HG02642 (cell line): Measurements from ENCODE around the gene CEP55.
"Not testable (repeated sequence)": the region's sequence is repeated elsewhere in the genome, so short reads cannot be mapped to it uniquely, and the experiment has no call there.

Experiments used
- ATAC-seq: cut with Tn5 transposase; IDR thresholded peaks from one replicate; pipeline ENCODE4 v1.9.1; 2021; ENCODE audit warnings: mild to moderate bottlenecking; ENCODE audit not compliant: unreplicated experiment, poor library complexity

Gene CEP55

GRCh38 chr10:93505075-93505474 is 8.7 kb downstream of the CEP55 start:
- ATAC-seq: no peak

GRCh38 chr10:93509816-93510215 is 13.4 kb downstream of the CEP55 start:
- ATAC-seq: no peak

- ATAC-seq: no peak
These were observed 16.2 kb downstream of the CEP55 start for GRCh38 chr10:93512565-93512964.

GRCh38 chr10:93513091-93513490 is 16.7 kb downstream of the CEP55 start:
- ATAC-seq: no peak

- no peak for ATAC-seq
These were observed 18.1 kb downstream of the CEP55 start for GRCh38 chr10:93514521-93514920.

- ATAC-seq: no peak
These were observed 18.9 kb downstream of the CEP55 start for GRCh38 chr10:93515071-93516005.

- ATAC-seq: no peak
These were observed 19.6 kb downstream of the CEP55 start for GRCh38 chr10:93516006-93516380.

GRCh38 chr10:93518531-93518930 is 22.1 kb downstream of the CEP55 start:
- ATAC-seq: no peak

- no peak for ATAC-seq
These were observed 38.9 kb downstream of the CEP55 start for GRCh38 chr10:93535293-93535692.

GRCh38 chr10:93540871-93541270 is 44.5 kb downstream of the CEP55 start:
- not testable (repeated sequence) for ATAC-seq

GRCh38 chr10:93541402-93542357 is 45.3 kb downstream of the CEP55 start:
- ATAC-seq: no peak

GRCh38 chr10:93542358-93542791 is 46.0 kb downstream of the CEP55 start:
- no peak for ATAC-seq

- ATAC-seq: not testable (repeated sequence)
These were observed 50.6 kb downstream of the CEP55 start for GRCh38 chr10:93546995-93547394.

GRCh38 chr10:93547522-93547921 is 51.1 kb downstream of the CEP55 start:
- ATAC-seq: no peak

- no peak for ATAC-seq
These were observed 52.1 kb downstream of the CEP55 start for GRCh38 chr10:93548376-93549071.

GRCh38 chr10:93550606-93551005 is 54.2 kb downstream of the CEP55 start:
- no peak for ATAC-seq

GRCh38 chr10:93552780-93553179 is 56.4 kb downstream of the CEP55 start:
- ATAC-seq: no peak

- ATAC-seq: no peak
These were observed 57.3 kb downstream of the CEP55 start for GRCh38 chr10:93553482-93554315.

GRCh38 chr10:93554316-93554663 is 57.9 kb downstream of the CEP55 start:
- no peak for ATAC-seq
